A549 (cell line): ENCODE measurements around the gene VPS72. TPM values are rescaled to one million over a fixed set of nuclear protein-coding genes. Genes with fewer than 3 reads are reported as not detected.
A peak's percentile ranks its signal among the peaks of the same experiment; 100 is the strongest.

Experiments used
- ATAC-seq, 2 experiments: fragments of 200-7000 bp in 1 of 2; fragments of >200 bp in 1 of 2; cut with Nextera tagmentation in 1 of 2; cut with Tn5 transposase in 1 of 2; 3 replicates each; pipeline versions ENCODE4 v1.8.0 to v1.9.1; 2018 to 2020; ENCODE audit warnings: mild to moderate bottlenecking in 1 of 2, moderate library complexity in 1 of 2
- CTCF ChIA-PET: fragments of 300-600 bp; sonication (Branson Sonifier 250); formaldehyde crosslinking; extraction: SDS; loops from one replicate; lab custom pipeline; 2021; ENCODE audit warnings: antibody characterized with exemption, inconsistent platforms; lab: Yijun Ruan, JAX
- POLR2A ChIA-PET: fragments of 350-600 bp; formaldehyde crosslinking; extraction: SDS; loops from one replicate; lab custom pipeline; 2021; ENCODE audit warnings: antibody characterized with exemption, inconsistent platforms; lab: Yijun Ruan, JAX
- DNase-seq, 2 experiments: peaks; one replicate each; pipeline versions ENCODE4 v3.0.0 to v3.0.0-alpha.2; 2011 to 2016; ENCODE audit warnings: low read depth in 1 of 2, low spot score in 1 of 2
- FAIRE-seq: peaks from 2 replicates; lab custom pipeline; 2011; peaks lifted over from hg19 to GRCh38; lab: Jason Lieb, UNC
- H3K27ac ChIP-seq, 2 experiments: fragments of >200 bp; sonication (Bioruptor Twin); formaldehyde crosslinking; 3 replicates each; pipeline ENCODE4 v1.5.1; 2016 to 2017
- H3K4me1 ChIP-seq: fragments of >200 bp; sonication (Bioruptor Twin); formaldehyde crosslinking; 3 replicates; pipeline ENCODE4 v1.6.1; 2016
- H3K4me2 ChIP-seq: fragments of >200 bp; sonication (Bioruptor Twin); formaldehyde crosslinking; 3 replicates; pipeline ENCODE4 v1.6.1; 2016
- H3K4me3 ChIP-seq: fragments of >200 bp; sonication (Bioruptor Twin); formaldehyde crosslinking; 3 replicates; pipeline ENCODE4 v1.5.1; 2016
- H3K9me3 ChIP-seq: fragments of >200 bp; sonication (Bioruptor Twin); formaldehyde crosslinking; 3 replicates; pipeline ENCODE4 v1.6.1; 2016
- CEBPB ChIP-seq, 2 experiments: fragments of >200 bp in 1 of 2; sonication (Bioruptor Twin) in 1 of 2; formaldehyde crosslinking in 1 of 2; IDR thresholded peaks; 2 replicates each; pipeline ENCODE4 v1.6.1; 2012 to 2016
- E2F6 ChIP-seq: IDR thresholded peaks from 2 replicates; pipeline ENCODE4 v1.6.1; 2012; ENCODE audit warnings: low read depth, borderline replicate concordance
- ELK1 ChIP-seq: fragments of 150-350 bp; IDR thresholded peaks from 2 replicates; pipeline ENCODE4 v1.6.1; 2014; ENCODE audit warnings: low read depth, mild to moderate bottlenecking, low read length
- EP300 ChIP-seq, 2 experiments: fragments of >200 bp; sonication (Bioruptor Twin); formaldehyde crosslinking; IDR thresholded peaks; 2 replicates in 1 of 2; 3 replicates in 1 of 2; pipeline ENCODE4 v1.6.1; 2016 to 2017
- GATA3 ChIP-seq: IDR thresholded peaks from 2 replicates; pipeline ENCODE4 v1.6.1; 2012; ENCODE audit warnings: borderline replicate concordance
- JUN ChIP-seq, 2 experiments: fragments of >200 bp; sonication (Bioruptor Twin); formaldehyde crosslinking; IDR thresholded peaks; 2 replicates in 1 of 2; 3 replicates in 1 of 2; pipeline ENCODE4 v1.6.1; 2016 to 2017
- KDM1A ChIP-seq: fragments of 200-600 bp; sonication (generic); IDR thresholded peaks from 2 replicates; pipeline ENCODE4 v1.6.1; 2016; ENCODE audit warnings: low read depth, mild to moderate bottlenecking
- KDM5A ChIP-seq: fragments of 200-600 bp; sonication (generic); IDR thresholded peaks from 2 replicates; pipeline ENCODE4 v1.6.1; 2016; ENCODE audit warnings: antibody characterized with exemption, mild to moderate bottlenecking
- MAX ChIP-seq: IDR thresholded peaks from 2 replicates; pipeline ENCODE4 v1.6.1; 2012
- PHF8 ChIP-seq: fragments of 200-600 bp; sonication (generic); IDR thresholded peaks from 2 replicates; pipeline ENCODE4 v1.6.1; 2016; ENCODE audit warnings: low read depth, mild to moderate bottlenecking, antibody characterized with exemption, moderate library complexity, borderline replicate concordance
- POLR2A ChIP-seq: IDR thresholded peaks from 2 replicates; pipeline ENCODE4 v1.6.1; 2012; ENCODE audit warnings: mild to moderate bottlenecking, low read length
- REST ChIP-seq: fragments of 200-600 bp; sonication (generic); IDR thresholded peaks from 2 replicates; pipeline ENCODE4 v1.6.1; 2016; ENCODE audit warnings: antibody characterized with exemption, mild to moderate bottlenecking, moderate library complexity
- SREBF2 ChIP-seq: fragments of 450-650 bp; IDR thresholded peaks from 2 replicates; pipeline ENCODE4 v1.6.1; 2014; ENCODE audit warnings: mild to moderate bottlenecking, moderate library complexity
- TP53 ChIP-seq: fragments of 250-450 bp; sonication (Bioruptor Pico); IDR thresholded peaks from 2 replicates; pipeline ENCODE4 v1.5.0; 2021; ENCODE audit warnings: mild to moderate bottlenecking, moderate library complexity
- USF2 ChIP-seq: fragments of 450-650 bp; IDR thresholded peaks from 2 replicates; pipeline ENCODE4 v1.6.1; 2014; ENCODE audit warnings: antibody characterized with exemption
- WGBS: methylation state at CpG from one replicate; pipeline ENCODE4 v1.1.6; 2017; ENCODE audit errors: missing lambda C conversion rate; 5-methylcytosine and 5-hydroxymethylcytosine counted together
- polyA plus RNA-seq, 4 experiments: library from polyadenylated mRNA; depleted of rRNA in 3 of 4; stranded (reverse); fragments of >200 nt; fragmentation: RNase III in 1 of 4; extraction: RNeasy Plus Mini Kit Qiagen cat#74134 plus additional on column Dnase treatment in 1 of 4; gene quantifications; 2 replicates in 3 of 4; 3 replicates in 1 of 4; pipeline ENCODE4 v1.2.3, GENCODE V29; 2011 to 2017

The VPS72 gene
- polyA plus RNA-seq, 2 of the 4 experiments (the other 2 are of a cell fraction), result 50.8 to 81.2 TPM

- Histone ChIP-seq H3K9me3 (no peaks in the 10 kb centered on the region), H3K27ac (peak within 1 kb of the TSS; percentile 86 to 91), H3K4me1 (peaks cover 14% of the 10 kb centered on the region; the same call in 2 of the 3 replicates), H3K4me3 (peak within 1 kb of the TSS; percentile 75), H3K4me2 (peak within 1 kb of the TSS; percentile 98)
- peak; percentile 96 to 98 for ATAC-seq
- FAIRE-seq, result peak; percentile 94
- WGBS, result 2% methylated on average over 38 of the region's 38 CpGs
- CTCF ChIA-PET, result interaction anchor here (0.6 to 3.1 kb wide), 8 partner anchors 9 to 170 kb away, joined by 3 to 10 read pairs (median 3); partner anchors contain the start of genes PSMD4 and TNFAIP8L2
- peak; percentile 83 to 94; a peak in 4 of 5 replicates for TF ChIP-seq JUN (IDR thresholded peaks at IDR 0.05)
- TF ChIP-seq MAX, result peak; percentile 90
- peak; percentile 87 for TF ChIP-seq ELK1
- peak in 1 of 2 experiments; percentile 64; a peak in 1 of 4 replicates for TF ChIP-seq CEBPB (IDR thresholded peaks at IDR 0.05)
- 0 out of 2 replicates have a peak, but pooled peaks have one; percentile 25 for TF ChIP-seq GATA3
- TF ChIP-seq E2F6, result peak; percentile 70
- no peak for TF ChIP-seq KDM1A
- peak; percentile 3; the same call in 1 of the 2 replicates for TF ChIP-seq PHF8
- TF ChIP-seq SREBF2, result no peak
- no peak for TF ChIP-seq USF2
- TF ChIP-seq TP53 (CRISPR knock-in tag), result no peak
- peak; percentile 44; the same call in 1 of the 2 replicates for TF ChIP-seq POLR2A
- peak; percentile 51; the same call in 1 of the 2 replicates for TF ChIP-seq REST
- 0 out of 2 replicates have a peak, but pooled peaks have one; percentile 15 for TF ChIP-seq KDM5A
- peak; percentile 96 to 99 for DNase-seq
- POLR2A ChIA-PET, result interaction anchor here (2.1 kb wide), 1 partner anchor 24 kb away, joined by 12 read pairs; the partner anchor contains the start of gene VPS72
Observed at GRCh38 chr1:151165738-151166504, 24.1 kb downstream of the VPS72 start, which contains the start of the genes LYSMD1 and SCNM1. Gene LYSMD1 (minus strand): TSS chr1:151165902. CDS start chr1:151165258, 644 bp downstream. Gene SCNM1 (plus strand): TSS chr1:151166144. CDS start chr1:151166153, 9 bp downstream.

- peak overlapping the region; percentile 86 to 91 for H3K27ac ChIP-seq
- peak overlapping the region; percentile 98 for H3K4me2 ChIP-seq
- TF ChIP-seq PHF8, result peak; percentile 93
- TF ChIP-seq EP300 (IDR thresholded peaks at IDR 0.05), result no peak
- peak; percentile 12 to 57; a peak in 5 of 6 replicates for ATAC-seq
- ChIA-PET CTCF (interaction anchor here (0.7 to 3.1 kb wide), 4 partner anchors 9 to 141 kb away, joined by 3 to 10 read pairs (median 4); partner anchors contain the start of gene TNFAIP8L2), POLR2A (interaction anchor here (2.1 kb wide), 1 partner anchor 24 kb away, joined by 12 read pairs; the partner anchor contains the start of gene VPS72)
- no peaks in the 10 kb centered on the region for H3K9me3 ChIP-seq
- FAIRE-seq, result no peak
- WGBS, result 6% methylated on average over 15 of the region's 15 CpGs
- peaks cover 14% of the 10 kb centered on the region; the same call in 2 of the 3 replicates for H3K4me1 ChIP-seq
- peak overlapping the region; percentile 75 for H3K4me3 ChIP-seq
- DNase-seq, result peak; percentile 18 to 44
Observed at GRCh38 chr1:151165281-151165737, 24.7 kb downstream of the VPS72 start.
